ENCODE results near the gene CDH23.

GRCh38 chr10:71382028-71382427 is 14.7 kb upstream of the CDH23 start:
- TF ChIP-seq CTCF (IDR thresholded peaks at IDR 0.05) (no peak), POLR2AphosphoS5 (IDR thresholded peaks at IDR 0.05) (no peak)
